ENCODE results near the gene PWWP2B.
A peak's percentile ranks its signal among the peaks of the same experiment; 100 is the strongest.

The PWWP2B gene

GRCh38 chr10:132458586-132459300 lies 61.7 kb downstream of the PWWP2B start:
- no peak for DNase-seq (ENCODE audit: low read depth)
- H3K4me3 ChIP-seq (ENCODE audit: control insufficient read depth, low read depth, low read length), result no peak overlapping the region
- peak; percentile 54 for TF ChIP-seq CTCF (conservative IDR thresholded peaks at IDR 0.05; ENCODE audit: control insufficient read depth, insufficient read depth, low read depth, low read length)

GRCh38 chr10:132459301-132460003 lies 62.5 kb downstream of the PWWP2B start:
- no peak overlapping the region for H3K4me3 ChIP-seq (ENCODE audit: control insufficient read depth, low read depth, low read length)
- DNase-seq (ENCODE audit: low read depth), result no peak
- TF ChIP-seq CTCF (conservative IDR thresholded peaks at IDR 0.05; ENCODE audit: control insufficient read depth, insufficient read depth, low read depth, low read length), result no peak

- no peak overlapping the region for H3K4me3 ChIP-seq (ENCODE audit: control insufficient read depth, low read depth, low read length)
- DNase-seq (ENCODE audit: low read depth), result no peak
- no peak for TF ChIP-seq CTCF (conservative IDR thresholded peaks at IDR 0.05; ENCODE audit: control insufficient read depth, insufficient read depth, low read depth, low read length)
Observed at GRCh38 chr10:132460071-132460470, 63.1 kb downstream of the PWWP2B start.

GRCh38 chr10:132460691-132461090 lies 63.7 kb downstream of the PWWP2B start:
- H3K4me3 ChIP-seq (ENCODE audit: control insufficient read depth, low read depth, low read length), result no peak overlapping the region
- DNase-seq (ENCODE audit: low read depth), result no peak
- no peak for TF ChIP-seq CTCF (conservative IDR thresholded peaks at IDR 0.05; ENCODE audit: control insufficient read depth, insufficient read depth, low read depth, low read length)

- no peak for TF ChIP-seq CTCF (conservative IDR thresholded peaks at IDR 0.05; ENCODE audit: control insufficient read depth, insufficient read depth, low read depth, low read length)
- no peak for DNase-seq (ENCODE audit: low read depth)
- no peak overlapping the region for H3K4me3 ChIP-seq (ENCODE audit: control insufficient read depth, low read depth, low read length)
Observed at GRCh38 chr10:132461103-132461682, 64.2 kb downstream of the PWWP2B start.

- TF ChIP-seq CTCF (conservative IDR thresholded peaks at IDR 0.05; ENCODE audit: control insufficient read depth, insufficient read depth, low read depth, low read length), result no peak
- no peak overlapping the region for H3K4me3 ChIP-seq (ENCODE audit: control insufficient read depth, low read depth, low read length)
- DNase-seq (ENCODE audit: low read depth), result no peak
Observed at GRCh38 chr10:132461683-132462231, 64.8 kb downstream of the PWWP2B start.

Data from fibroblast of mammary gland (primary cell).